ENCODE measurements around the gene TAGLN2. TPM values are rescaled to one million over a fixed set of nuclear protein-coding genes. Genes with fewer than 3 reads are reported as not detected.

TAGLN2 gene
- total RNA-seq, 2 donors from 2014 or later = 97.1 to 386 TPM

- no peak for DNase-seq (ENCODE audit: low spot score)
- intact Hi-C loops (cut with DNase I) = no loop called here
- Histone ChIP-seq H3K27ac (no peak overlapping the region), H3K4me1 (replicated peaks) (no peaks in the 10 kb centered on the region), H3K4me3 (no peak overlapping the region), H3K9me3 (no peaks in the 10 kb centered on the region), H3K27me3 (replicated peaks; ENCODE audit: insufficient read depth) (no peaks in the 10 kb centered on the region), H3K36me3 (no peaks in the 10 kb centered on the region)
- TF ChIP-seq POLR2A (IDR thresholded peaks at IDR 0.05) (no peak), CTCF (IDR thresholded peaks at IDR 0.05) (no peak), POLR2AphosphoS5 (IDR thresholded peaks at IDR 0.05) (no peak)
- 61% methylated on average over 3 of the region's 3 CpGs for WGBS
Observed at GRCh38 chr1:159931795-159932173, 6.5 kb upstream of the TAGLN2 start.

- Histone ChIP-seq H3K9me3 (no peaks in the 10 kb centered on the region), H3K4me1 (replicated peaks) (no peaks in the 10 kb centered on the region), H3K27me3 (replicated peaks; ENCODE audit: insufficient read depth) (no peaks in the 10 kb centered on the region), H3K4me3 (no peak overlapping the region), H3K27ac (no peak overlapping the region), H3K36me3 (no peaks in the 10 kb centered on the region)
- intact Hi-C loops (cut with DNase I) = no loop called here
- TF ChIP-seq POLR2A (IDR thresholded peaks at IDR 0.05) (no peak), CTCF (IDR thresholded peaks at IDR 0.05) (no peak), POLR2AphosphoS5 (IDR thresholded peaks at IDR 0.05) (no peak)
- 78% methylated on average over 13 of the region's 13 CpGs for WGBS
- DNase-seq (ENCODE audit: low spot score) = no peak
Observed at GRCh38 chr1:159931101-159931794, 5.9 kb upstream of the TAGLN2 start.

GRCh38 chr1:159930634-159931033 is 5.3 kb upstream of the TAGLN2 start:
- no peak overlapping the region for H3K27ac ChIP-seq
- no peaks in the 10 kb centered on the region for H3K9me3 ChIP-seq
- TF ChIP-seq POLR2AphosphoS5 (IDR thresholded peaks at IDR 0.05) = no peak
- no peak for TF ChIP-seq CTCF (IDR thresholded peaks at IDR 0.05)
- no peak for TF ChIP-seq POLR2A (IDR thresholded peaks at IDR 0.05)
- no peaks in the 10 kb centered on the region for H3K27me3 ChIP-seq (replicated peaks; ENCODE audit: insufficient read depth)
- H3K4me1 ChIP-seq (replicated peaks) = peaks cover 5% of the 10 kb centered on the region
- DNase-seq (ENCODE audit: low spot score) = no peak
- H3K36me3 ChIP-seq = no peaks in the 10 kb centered on the region
- H3K4me3 ChIP-seq = no peak overlapping the region
- intact Hi-C loops (cut with DNase I) = no loop called here
- 90% methylated on average over 8 of the region's 8 CpGs for WGBS

GRCh38 chr1:159930216-159930615 is 4.9 kb upstream of the TAGLN2 start:
- WGBS = 88% methylated on average over 9 of the region's 11 CpGs
- TF ChIP-seq POLR2AphosphoS5 (IDR thresholded peaks at IDR 0.05) (no peak), CTCF (IDR thresholded peaks at IDR 0.05) (no peak), POLR2A (IDR thresholded peaks at IDR 0.05) (no peak)
- H3K4me1 ChIP-seq (replicated peaks) = peaks cover 5% of the 10 kb centered on the region
- no peaks in the 10 kb centered on the region for H3K36me3 ChIP-seq
- H3K27ac ChIP-seq = no peak overlapping the region
- intact Hi-C loops (cut with DNase I) = no loop called here
- DNase-seq (ENCODE audit: low spot score) = no peak
- H3K9me3 ChIP-seq = no peaks in the 10 kb centered on the region
- H3K27me3 ChIP-seq (replicated peaks; ENCODE audit: insufficient read depth) = no peaks in the 10 kb centered on the region
- H3K4me3 ChIP-seq = no peak overlapping the region

Measured in prostate gland (tissue), 2 donors.